ENCODE results near the gene CLPTM1L.
"Not testable (repeated sequence)": the region's sequence is repeated elsewhere in the genome, so short reads cannot be mapped to it uniquely, and the experiment has no call there.

The CLPTM1L gene

GRCh38 chr5:1312993-1313833, 31.7 kb downstream of the CLPTM1L start:
- DNase-seq (ENCODE audit: low spot score): no peak

DNA sequence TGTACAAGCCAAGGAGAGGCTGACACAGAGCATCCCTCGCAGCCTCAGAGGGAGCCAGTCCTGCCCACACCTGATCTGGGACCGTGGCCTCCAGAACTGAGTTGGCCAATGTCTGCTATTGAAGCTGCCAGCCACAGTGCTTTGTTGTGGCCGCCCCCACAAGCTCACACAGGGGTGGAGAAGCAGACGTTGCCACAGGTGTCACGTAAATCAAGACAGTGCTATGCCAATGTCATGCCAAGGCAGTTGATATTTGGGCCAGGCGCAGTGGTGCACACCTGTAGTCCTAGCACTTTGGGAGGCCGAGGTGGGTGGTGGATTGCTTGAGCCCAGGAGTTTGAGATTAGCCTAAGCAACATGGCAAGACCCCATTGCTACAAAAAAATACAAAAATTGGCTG, 32.7 kb downstream of the CLPTM1L start:
- DNase-seq (ENCODE audit: low spot score): no peak

- DNase-seq (ENCODE audit: low spot score): no peak
Observed at GRCh38 chr5:1311439-1312055, 33.4 kb downstream of the CLPTM1L start.

DNA sequence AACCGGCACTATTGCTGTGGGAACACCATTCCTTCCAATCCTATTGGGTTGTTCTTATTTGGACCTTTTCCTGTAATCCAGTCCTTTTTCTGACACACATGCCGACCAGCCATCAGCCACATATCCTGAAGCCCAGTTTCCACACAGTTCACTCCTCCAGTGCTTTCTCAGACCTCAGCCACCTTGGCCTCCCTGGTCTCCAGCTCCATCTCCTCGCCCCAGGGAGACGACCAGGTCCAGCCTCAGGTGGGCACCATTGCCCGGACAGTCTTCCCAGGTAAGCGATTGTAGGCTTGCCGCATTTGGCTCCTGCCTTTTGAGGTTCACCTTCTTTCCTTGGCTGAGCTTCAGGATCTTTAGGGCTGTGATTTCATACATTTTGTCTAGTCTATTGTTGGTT, 34.8 kb downstream of the CLPTM1L start:
- no peak for DNase-seq (ENCODE audit: low spot score)

GRCh38 chr5:1304033-1304432, 40.9 kb downstream of the CLPTM1L start:
- no peak for DNase-seq (ENCODE audit: low spot score)

- no peak for DNase-seq (ENCODE audit: low spot score)
Observed at GRCh38 chr5:1302258-1302657, 42.6 kb downstream of the CLPTM1L start.

DNA sequence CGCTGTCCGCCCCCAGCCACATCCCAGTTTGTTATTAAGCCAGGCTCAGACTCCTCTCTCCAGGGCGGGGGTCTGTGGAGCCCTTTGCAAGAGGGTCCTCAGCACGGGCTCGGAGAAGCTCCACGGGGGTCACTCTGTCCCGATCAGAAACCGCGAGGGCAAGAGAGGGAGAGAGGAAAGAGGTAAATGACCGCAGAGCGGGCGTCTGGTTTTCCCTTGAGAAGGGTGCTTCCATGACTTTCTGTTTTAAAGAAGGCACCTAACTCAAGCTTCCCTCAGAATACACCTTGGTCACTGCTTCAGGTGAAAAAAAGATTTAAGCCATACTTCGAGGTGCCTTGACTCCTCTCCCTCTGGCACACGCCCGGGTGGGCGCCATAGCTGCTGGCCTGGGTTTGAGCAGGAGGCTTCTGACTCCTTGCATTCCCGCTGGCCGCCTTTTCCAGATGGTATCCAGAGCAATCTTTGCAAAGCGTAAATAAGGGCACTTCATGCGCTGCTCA, 44.3 kb downstream of the CLPTM1L start:
- no peak for DNase-seq (ENCODE audit: low spot score)

DNA sequence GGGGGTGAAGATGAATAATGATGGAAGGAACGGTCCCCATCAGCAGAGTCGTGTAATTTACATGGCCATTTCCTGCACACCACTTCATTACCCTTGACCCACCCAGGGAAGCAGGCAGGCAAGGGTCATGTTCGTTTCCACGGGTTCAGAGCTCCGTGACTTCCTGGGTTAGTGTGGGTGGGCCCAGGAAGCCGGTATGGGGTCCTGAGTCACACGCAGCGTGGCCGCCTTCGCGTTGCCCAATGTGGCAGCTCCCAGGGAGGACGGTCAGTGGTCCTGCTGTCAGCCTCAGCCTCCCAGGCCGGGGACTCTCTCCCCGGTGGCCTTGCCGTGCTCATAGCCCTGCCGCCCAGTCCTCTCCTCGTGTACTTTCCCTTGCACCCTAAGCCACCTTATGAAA, 44.9 kb downstream of the CLPTM1L start:
- DNase-seq (ENCODE audit: low spot score): no peak

DNA sequence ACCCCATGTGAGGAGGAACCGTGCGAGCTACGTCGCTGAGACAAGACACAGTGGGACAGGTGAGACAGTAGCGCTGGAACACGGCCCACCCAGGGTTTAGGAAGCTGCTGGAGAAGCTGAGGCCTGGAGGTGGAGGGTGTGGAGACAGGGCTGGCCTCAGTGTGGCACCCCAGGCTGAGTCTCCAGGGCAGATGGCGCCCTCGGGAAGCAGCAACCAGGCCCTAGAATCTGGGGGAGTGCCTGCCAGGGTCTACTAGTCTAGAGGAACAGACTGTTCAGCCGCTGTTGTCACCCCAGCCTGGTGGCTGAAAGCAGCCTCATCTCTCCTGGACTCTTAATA, 45.4 kb downstream of the CLPTM1L start:
- no peak for DNase-seq (ENCODE audit: low spot score)

DNA sequence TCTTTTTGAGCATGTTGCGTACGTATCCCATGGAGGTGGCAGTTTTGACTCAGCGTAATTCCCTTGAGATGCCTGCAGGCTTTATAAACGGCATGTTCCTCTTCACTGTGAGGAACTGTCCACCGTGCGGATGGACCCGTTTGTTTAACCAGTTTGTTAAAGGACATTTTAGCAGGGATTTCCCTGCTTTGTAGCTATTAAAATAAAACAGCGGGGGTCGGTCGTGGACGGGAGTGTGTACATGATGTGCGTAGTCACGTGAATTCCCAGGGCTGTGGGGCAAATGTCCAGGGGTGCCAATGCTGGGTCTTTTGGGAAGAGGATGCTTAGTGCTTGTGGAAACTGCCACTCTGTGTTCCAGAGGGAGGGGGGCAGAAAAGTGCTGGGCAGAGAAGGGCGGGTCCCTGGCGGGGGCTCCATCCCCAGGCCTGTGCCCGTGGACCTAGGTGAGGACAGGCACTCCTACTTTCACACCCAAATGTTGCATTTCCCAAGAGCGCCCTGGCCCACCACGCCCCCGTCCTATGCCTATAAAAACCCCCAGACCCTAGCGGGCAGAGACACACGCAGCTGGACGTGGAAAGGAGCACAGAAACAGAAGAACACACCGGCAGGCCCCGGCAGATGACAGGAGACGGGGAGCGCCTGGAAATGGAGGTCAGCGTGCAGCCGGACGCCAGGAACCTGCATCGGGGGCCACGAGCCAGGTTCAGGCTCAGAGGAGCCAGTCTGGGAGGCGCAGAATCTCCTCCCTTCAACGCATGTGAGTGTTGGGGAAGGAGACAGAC, 46.0 kb downstream of the CLPTM1L start:
- no peak for DNase-seq (ENCODE audit: low spot score)

DNA sequence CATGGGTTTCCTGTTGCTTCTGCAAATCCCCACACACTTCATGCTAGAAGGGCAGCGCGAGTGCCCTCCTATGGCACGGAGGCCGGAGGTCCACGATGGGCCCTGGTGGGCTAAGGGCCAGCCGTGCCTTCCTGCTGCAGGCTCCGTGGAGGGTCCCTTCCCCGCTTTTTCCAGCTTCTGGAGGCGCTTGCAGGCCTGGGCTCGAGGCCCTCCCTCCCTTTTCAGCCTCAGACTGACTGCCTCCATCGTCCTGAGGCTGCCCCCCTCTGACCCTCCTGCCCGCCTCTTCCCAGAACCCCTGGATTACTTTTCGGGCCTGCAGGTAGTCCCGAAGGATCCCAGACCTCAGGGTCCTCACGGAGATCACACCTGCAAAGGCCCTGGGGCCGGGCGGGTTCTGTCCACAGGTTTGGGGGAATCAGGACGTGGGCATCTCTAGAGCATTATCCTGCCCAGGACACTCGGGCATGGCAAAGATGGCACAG, 46.8 kb downstream of the CLPTM1L start:
- no peak for DNase-seq (ENCODE audit: low spot score)

- no peak for DNase-seq (ENCODE audit: low spot score)
Observed at GRCh38 chr5:1297243-1297642, 47.7 kb downstream of the CLPTM1L start.

DNA sequence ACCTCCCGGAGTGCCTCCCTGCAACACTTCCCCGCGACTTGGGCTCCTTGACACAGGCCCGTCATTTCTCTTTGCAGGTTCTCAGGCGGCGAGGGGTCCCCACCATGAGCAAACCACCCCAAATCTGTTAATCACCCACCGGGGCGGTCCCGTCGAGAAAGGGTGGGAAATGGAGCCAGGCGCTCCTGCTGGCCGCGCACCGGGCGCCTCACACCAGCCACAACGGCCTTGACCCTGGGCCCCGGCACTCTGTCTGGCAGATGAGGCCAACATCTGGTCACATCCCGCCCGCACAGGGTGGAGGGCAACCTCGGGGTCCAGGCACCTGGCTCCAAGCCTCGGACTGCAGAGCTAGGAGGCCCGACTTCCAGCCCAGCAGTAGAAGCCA, 49.3 kb downstream of the CLPTM1L start:
- no peak for DNase-seq (ENCODE audit: low spot score)

DNA sequence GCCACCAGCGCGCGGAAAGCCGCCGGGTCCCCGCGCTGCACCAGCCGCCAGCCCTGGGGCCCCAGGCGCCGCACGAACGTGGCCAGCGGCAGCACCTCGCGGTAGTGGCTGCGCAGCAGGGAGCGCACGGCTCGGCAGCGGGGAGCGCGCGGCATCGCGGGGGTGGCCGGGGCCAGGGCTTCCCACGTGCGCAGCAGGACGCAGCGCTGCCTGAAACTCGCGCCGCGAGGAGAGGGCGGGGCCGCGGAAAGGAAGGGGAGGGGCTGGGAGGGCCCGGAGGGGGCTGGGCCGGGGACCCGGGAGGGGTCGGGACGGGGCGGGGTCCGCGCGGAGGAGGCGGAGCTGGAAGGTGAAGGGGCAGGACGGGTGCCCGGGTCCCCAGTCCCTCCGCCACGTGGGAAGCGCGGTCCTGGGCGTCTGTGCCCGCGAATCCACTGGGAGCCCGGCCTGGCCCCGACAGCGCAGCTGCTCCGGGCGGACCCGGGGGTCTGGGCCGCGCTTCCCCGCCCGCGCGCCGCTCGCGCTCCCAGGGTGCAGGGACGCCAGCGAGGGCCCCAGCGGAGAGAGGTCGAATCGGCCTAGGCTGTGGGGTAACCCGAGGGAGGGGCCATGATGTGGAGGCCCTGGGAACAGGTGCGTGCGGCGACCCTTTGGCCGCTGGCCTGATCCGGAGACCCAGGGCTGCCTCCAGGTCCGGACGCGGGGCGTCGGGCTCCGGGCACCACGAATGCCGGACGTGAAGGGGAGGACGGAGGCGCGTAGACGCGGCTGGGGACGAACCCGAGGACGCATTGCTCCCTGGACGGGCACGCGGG, 49.9 kb downstream of the CLPTM1L start, which contains the start of gene TERT:
Gene TERT (minus strand): TSS at position 234 of the 815 bp plus-strand sequence. CDS start 79 bp downstream, at position 155.
- no peak for DNase-seq (ENCODE audit: low spot score)

GRCh38 chr5:1294206-1294834, 50.6 kb downstream of the CLPTM1L start:
- no peak for DNase-seq (ENCODE audit: low spot score)

GRCh38 chr5:1293416-1294205, 51.3 kb downstream of the CLPTM1L start:
- no peak for DNase-seq (ENCODE audit: low spot score)

DNA sequence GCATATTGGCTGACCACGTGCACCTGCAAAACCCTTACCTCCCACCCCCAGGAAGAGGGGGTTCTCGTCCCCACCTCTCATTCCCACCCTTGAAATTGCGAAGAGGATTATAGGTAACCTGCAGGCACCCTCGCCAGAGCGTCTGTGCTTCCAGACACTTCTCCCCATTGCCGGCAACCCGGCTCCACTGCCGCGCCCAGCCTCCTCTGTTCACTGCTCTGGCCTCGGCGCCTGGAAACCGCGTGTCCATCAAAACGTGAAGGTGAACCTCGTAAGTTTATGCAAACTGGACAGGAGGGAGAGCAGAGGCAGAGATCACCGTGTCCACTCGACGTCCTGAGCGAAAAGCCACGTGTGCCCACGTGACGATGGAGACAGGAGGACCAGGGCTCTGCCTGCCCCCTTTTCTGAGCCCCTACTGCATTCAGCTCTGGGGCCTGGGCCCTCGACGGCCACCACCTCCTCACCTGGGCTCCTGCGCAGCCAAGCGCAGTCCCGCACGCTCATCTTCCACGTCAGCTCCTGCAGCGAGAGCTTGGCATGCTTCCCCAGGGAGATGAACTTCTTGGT, 52.0 kb downstream of the CLPTM1L start:
- no peak for DNase-seq (ENCODE audit: low spot score)

DNA sequence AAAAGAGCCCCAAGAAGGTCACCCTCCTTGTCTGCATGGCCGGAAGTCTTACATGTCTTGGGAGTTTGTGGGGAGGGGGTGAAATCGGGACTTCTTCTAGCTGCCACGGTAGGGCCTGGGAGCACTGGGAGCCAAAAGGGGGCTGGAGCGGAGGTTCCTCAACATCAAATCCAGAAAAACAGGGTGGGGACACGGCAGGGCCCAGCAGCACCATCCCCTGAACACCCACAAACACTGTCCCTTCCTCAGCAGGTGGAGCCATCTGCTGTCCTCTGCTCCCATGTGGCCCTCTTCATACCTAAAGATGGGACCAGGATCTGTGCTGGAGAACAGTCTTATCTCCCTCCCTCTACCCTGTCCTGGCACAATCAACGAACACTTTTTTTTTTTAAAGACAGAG, 52.8 kb downstream of the CLPTM1L start:
- DNase-seq (ENCODE audit: low spot score): no peak

DNA sequence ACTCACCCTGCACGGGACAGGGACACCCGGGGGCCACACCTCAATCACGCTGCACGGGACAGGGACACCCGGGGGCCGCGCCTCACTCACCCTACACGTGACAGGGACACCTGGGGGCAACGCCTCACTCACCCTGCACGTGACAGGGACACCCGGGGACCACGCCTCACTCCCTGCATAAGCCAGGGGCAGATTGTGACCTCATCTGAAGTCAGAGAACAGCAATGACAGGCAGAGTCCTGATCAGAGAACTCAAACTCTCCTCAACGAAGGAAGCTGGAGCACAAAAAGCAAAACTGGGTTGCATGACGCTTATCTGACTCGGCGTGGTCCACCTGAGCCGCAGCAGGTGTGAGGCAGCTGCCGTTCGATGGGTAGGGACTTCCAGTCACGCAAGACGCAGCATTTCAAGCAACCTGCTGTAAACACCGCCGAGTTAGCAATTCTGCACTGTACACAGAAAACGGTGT, 53.3 kb downstream of the CLPTM1L start:
- DNase-seq (ENCODE audit: low spot score): no peak

- not testable (repeated sequence) for DNase-seq (ENCODE audit: low spot score)
Observed at GRCh38 chr5:1290956-1291355, 53.9 kb downstream of the CLPTM1L start.
